Measurements from ENCODE around the gene PTPRE.

- TF ChIP-seq CTCF (conservative IDR thresholded peaks at IDR 0.05 in 1 of 2, IDR thresholded peaks at IDR 0.05 in 1 of 2; ENCODE audit: extremely low read depth in 1 of 2, insufficient read depth in 1 of 2, low read depth in 1 of 2, low read length in 2 of 2): peak; percentile 74 to 84
- TF ChIP-seq EZH2 (IDR thresholded peaks at IDR 0.05; ENCODE audit: borderline replicate concordance, low read length): no peak
Observed at GRCh38 chr10:128069351-128070051, 162.6 kb downstream of the PTPRE start.
